Measurements from ENCODE around the gene OPTC. TPM values are rescaled to one million over a fixed set of nuclear protein-coding genes. Genes with fewer than 3 reads are reported as not detected.

OPTC gene
- total RNA-seq, 1 donor from 2014 or later: not detected

Other genes with a start within 250 kb of the OPTC start
- gene BTG2, start 188.6 kb upstream of the OPTC start, total RNA-seq: 40.5 TPM
- gene FMOD, start 143.0 kb upstream of the OPTC start, total RNA-seq: 5.9 TPM
- gene PRELP, start 18.3 kb upstream of the OPTC start, total RNA-seq: 22.9 TPM
- 62.9 TPM for gene ATP2B4, start 132.7 kb downstream of the OPTC start, total RNA-seq

Data from Right ventricle myocardium superior (tissue), 1 donor.